SH-SY5Y (cell line): Measurements from ENCODE around the gene PLCL1.

ENCODE experiments used
- GATA2 ChIP-seq: IDR thresholded peaks from 2 replicates; pipeline ENCODE4 v1.6.1; 2011; ENCODE audit warnings: mild to moderate bottlenecking, low read depth, low read length
- GATA3 ChIP-seq: IDR thresholded peaks from 2 replicates; pipeline ENCODE4 v1.6.1; 2011; ENCODE audit warnings: low read depth, mild to moderate bottlenecking, low read length, moderate library complexity

DNA sequence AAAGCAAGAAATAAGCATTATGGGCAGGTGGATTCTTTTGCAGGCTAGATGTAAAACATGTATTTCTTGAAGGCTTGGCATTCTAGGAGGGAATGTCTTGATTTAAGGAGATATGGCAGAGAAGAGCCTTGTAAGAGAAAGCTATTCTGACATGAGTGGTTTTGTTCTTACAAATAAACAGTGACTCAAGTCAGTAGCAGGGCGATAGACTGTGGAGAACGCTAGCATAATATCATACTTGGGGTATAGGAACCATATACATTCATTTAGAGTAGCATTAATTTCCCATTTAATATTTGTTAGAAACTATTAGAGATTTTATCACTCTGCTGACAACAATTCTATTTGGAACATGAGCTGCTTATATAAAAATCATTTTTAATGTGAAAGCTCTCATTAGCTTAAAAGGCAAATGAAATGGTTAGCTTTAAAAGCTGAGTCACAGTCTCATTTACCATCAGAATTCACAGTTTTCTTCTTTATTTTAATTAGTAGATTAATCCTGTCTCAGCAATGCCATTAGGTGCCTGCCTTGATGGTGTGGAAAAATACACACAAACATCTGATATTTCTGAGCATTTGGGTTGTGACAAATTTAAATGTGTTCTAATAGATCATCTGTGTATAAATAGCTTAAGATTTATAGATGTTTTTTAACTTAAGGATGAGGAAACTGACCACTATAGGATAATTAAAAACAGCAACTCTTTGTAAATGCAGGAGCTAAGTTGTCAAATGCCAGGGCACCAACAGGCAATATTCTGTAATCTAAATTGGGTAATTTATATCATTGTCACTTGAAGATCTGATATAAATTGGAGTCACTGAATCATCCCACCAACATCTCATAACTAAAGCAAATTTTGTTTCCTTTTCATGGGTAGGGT lies 276.7 kb downstream of the PLCL1 start:
- no peak for TF ChIP-seq GATA2
- no peak for TF ChIP-seq GATA3
